SK-N-SH (cell line): ENCODE measurements around the gene TOR1AIP1. TPM values are rescaled to one million over a fixed set of nuclear protein-coding genes. Genes with fewer than 3 reads are reported as not detected.

Source experiments
- CTCF ChIA-PET: fragments of 300-600, 350-600 bp; formaldehyde crosslinking; extraction: SDS; loops from one replicate; lab custom pipeline; 2021; lab: Yijun Ruan, JAX
- POLR2A ChIA-PET: fragments of 350-600 bp; sonication (Branson Sonifier 250); formaldehyde crosslinking; extraction: SDS; loops from one replicate; lab custom pipeline; 2020; ENCODE audit warnings: antibody characterized with exemption, inconsistent platforms; lab: Yijun Ruan, JAX
- DNase-seq: peaks from one replicate; pipeline ENCODE4 v3.0.0; 2012
- H2AFZ ChIP-seq: fragments of 200-600 bp; sonication (generic); 2 replicates; pipeline ENCODE4 v1.8.1; 2016; ENCODE audit warnings: antibody characterized with exemption, mild to moderate bottlenecking, low read depth
- H3F3A ChIP-seq: fragments of 200-600 bp; sonication (generic); replicated peaks from 2 replicates; pipeline ENCODE3; 2016; ENCODE audit warnings: antibody characterized with exemption, mild to moderate bottlenecking; ENCODE audit not compliant: insufficient read depth
- H3K27ac ChIP-seq, 2 experiments: fragments of 200-500 bp in 1 of 2; fragments of 200-600 bp in 1 of 2; sonication (Bioruptor generic) in 1 of 2; sonication (generic), shearing (Covaris generic) in 1 of 2; 2 replicates each; pipeline versions ENCODE4 v1.5.1 to v1.6.1; 2014 to 2016; ENCODE audit warnings: low read depth in 2 of 2, inconsistent platforms in 1 of 2, low read length in 1 of 2, mild to moderate bottlenecking in 1 of 2, mixed read lengths in 1 of 2
- H3K27me3 ChIP-seq: fragments of 200-600 bp; sonication (generic), shearing (Covaris generic); 2 replicates; pipeline ENCODE4 v1.6.1; 2016; ENCODE audit warnings: mixed run types; ENCODE audit not compliant: insufficient read depth
- H3K36me3 ChIP-seq, 2 experiments: fragments of 200-500 bp in 1 of 2; fragments of 200-600 bp in 1 of 2; sonication (Bioruptor generic) in 1 of 2; sonication (generic) in 1 of 2; replicated peaks in 1 of 2; 2 replicates each; pipeline versions ENCODE3 to v1.5.1; 2014 to 2016; ENCODE audit warnings: low read length in 1 of 2, mild to moderate bottlenecking in 1 of 2; ENCODE audit not compliant: insufficient read depth in 2 of 2, control insufficient read depth in 1 of 2
- H3K4me1 ChIP-seq, 2 experiments: fragments of 200-500 bp in 1 of 2; fragments of 200-600 bp in 1 of 2; sonication (Bioruptor generic) in 1 of 2; sonication (generic), shearing (Covaris generic) in 1 of 2; 2 replicates each; pipeline versions ENCODE4 v1.5.1 to v1.6.1; 2014 to 2016; ENCODE audit warnings: low read depth in 1 of 2, low read length in 1 of 2, mixed run types in 1 of 2; ENCODE audit not compliant: insufficient read depth in 2 of 2, control insufficient read depth in 1 of 2
- H3K4me2 ChIP-seq: fragments of 200-600 bp; sonication (generic), shearing (Covaris generic); 2 replicates; pipeline ENCODE4 v1.6.1; 2017; ENCODE audit warnings: mixed run types
- H3K4me3 ChIP-seq, 2 experiments: fragments of 200-500 bp in 1 of 2; fragments of 200-600 bp in 1 of 2; sonication (Bioruptor generic) in 1 of 2; sonication (generic), shearing (Covaris generic) in 1 of 2; 2 replicates each; pipeline versions ENCODE4 v1.5.1 to v1.8.1; 2014 to 2016; ENCODE audit warnings: low read depth in 2 of 2, inconsistent platforms in 1 of 2, low read length in 1 of 2, mild to moderate bottlenecking in 1 of 2, mixed read lengths in 1 of 2, moderate library complexity in 1 of 2
- H3K79me2 ChIP-seq: fragments of 200-600 bp; sonication (generic); 2 replicates; pipeline ENCODE4 v1.8.1; 2017; ENCODE audit warnings: mild to moderate bottlenecking; ENCODE audit not compliant: insufficient read depth
- H3K9ac ChIP-seq: fragments of 200-600 bp; sonication (generic); 2 replicates; pipeline ENCODE4 v1.6.1; 2017; ENCODE audit warnings: mixed run types
- H3K9me2 ChIP-seq: fragments of 200-600 bp; sonication (generic); 2 replicates; pipeline ENCODE4 v1.6.1; 2017; ENCODE audit warnings: mixed run types
- H3K9me3 ChIP-seq: fragments of 200-600 bp; sonication (generic); 2 replicates; pipeline ENCODE4 v1.6.1; 2017; ENCODE audit warnings: mixed run types, mild to moderate bottlenecking, moderate library complexity
- H4K20me1 ChIP-seq: fragments of 200-600 bp; sonication (generic); 2 replicates; pipeline ENCODE4 v1.6.1; 2017; ENCODE audit warnings: mild to moderate bottlenecking, mixed run types; ENCODE audit not compliant: insufficient read depth
- CTCF ChIP-seq: fragments of 200-600 bp; sonication (generic); IDR thresholded peaks from 2 replicates; pipeline ENCODE4 v1.6.1; 2017; ENCODE audit warnings: antibody characterized with exemption, mild to moderate bottlenecking, moderate library complexity
- EP300 ChIP-seq, 2 experiments: IDR thresholded peaks; 2 replicates each; pipeline versions ENCODE4 v1.4.0 to v1.6.1; 2012; ENCODE audit warnings: borderline replicate concordance in 1 of 2, low read depth in 1 of 2, low read length in 1 of 2
- EZH2phosphoT487 ChIP-seq: fragments of 200-600 bp; sonication (generic); IDR thresholded peaks from 2 replicates; pipeline ENCODE4 v1.6.1; 2017; ENCODE audit warnings: low read depth, mixed run types, mild to moderate bottlenecking, antibody characterized with exemption, moderate library complexity, borderline replicate concordance
- GABPA ChIP-seq: IDR thresholded peaks from 2 replicates; pipeline ENCODE4 v1.4.0; 2012; ENCODE audit warnings: low read depth, mild to moderate bottlenecking
- MXI1 ChIP-seq: IDR thresholded peaks from 2 replicates; pipeline ENCODE4 v1.6.1; 2012; ENCODE audit warnings: mild to moderate bottlenecking, low read depth, low read length, improper control_type of control experiment
- NRF1 ChIP-seq: IDR thresholded peaks from 2 replicates; pipeline ENCODE4 v1.6.1; 2012; ENCODE audit warnings: low read depth, mild to moderate bottlenecking, low read length
- PBX3 ChIP-seq: IDR thresholded peaks from 2 replicates; pipeline ENCODE4; 2012
- RAD21 ChIP-seq: IDR thresholded peaks from 2 replicates; pipeline ENCODE4 v1.6.1; 2012; ENCODE audit warnings: mild to moderate bottlenecking, low read length
- RFX5 ChIP-seq: IDR thresholded peaks from 2 replicates; pipeline ENCODE4 v1.6.1; 2012; ENCODE audit warnings: mild to moderate bottlenecking, improper control_type of control experiment, low read length
- SIN3A ChIP-seq: IDR thresholded peaks from 2 replicates; pipeline ENCODE4 v1.6.1; 2012; ENCODE audit warnings: low read depth, mild to moderate bottlenecking, low read length, moderate library complexity, borderline replicate concordance
- TAF1 ChIP-seq: IDR thresholded peaks from 2 replicates; pipeline ENCODE4 v1.6.1; 2012; ENCODE audit warnings: low read depth, mild to moderate bottlenecking, low read length, moderate library complexity, borderline replicate concordance
- USF2 ChIP-seq: fragments of 150-350 bp; IDR thresholded peaks from 2 replicates; pipeline ENCODE4 v1.6.1; 2017; ENCODE audit warnings: antibody characterized with exemption, low read length, low read depth, borderline replicate concordance
- WGBS: methylation state at CpG from one replicate; pipeline ENCODE4 v1.1.6; 2017; ENCODE audit warnings: low lambda C conversion rate; 5-methylcytosine and 5-hydroxymethylcytosine counted together
- polyA plus RNA-seq, 3 experiments: library from polyadenylated mRNA; depleted of rRNA; stranded (reverse); fragments of >200 nt; gene quantifications; 2 replicates each; pipeline ENCODE4 v1.2.3, GENCODE V29; 2012

The TOR1AIP1 gene
- polyA plus RNA-seq, 1 of the 3 experiments (the other 2 are of a cell fraction), result 11.8 TPM

GRCh38 chr1:179968994-179969919 is 87.2 kb downstream of the TOR1AIP1 start:
- Histone ChIP-seq H3K4me1 (peaks cover 0 to 7% of the 10 kb centered on the region in 2 experiments; a peak in 2 of 4 replicates), H2AFZ (no peak overlapping the region), H3K27ac (no peak overlapping the region), H3K9me3 (no peaks in the 10 kb centered on the region), H3K79me2 (peaks cover 100% of the 10 kb centered on the region), H3K36me3 (no peaks in the 10 kb centered on the region), H3F3A (no peaks in the 10 kb centered on the region), H3K9me2 (no peaks in the 10 kb centered on the region), H3K27me3 (no peaks in the 10 kb centered on the region), H3K4me2 (no peak overlapping the region), H3K4me3 (no peak overlapping the region), H4K20me1 (peaks cover 21% of the 10 kb centered on the region), H3K9ac (no peak overlapping the region)
- DNase-seq, result no peak
- TF ChIP-seq NRF1, result no peak
- no peak for TF ChIP-seq MXI1
- no peak for TF ChIP-seq USF2
- no peak for TF ChIP-seq RAD21
- no peak for TF ChIP-seq TAF1
- TF ChIP-seq CTCF, result no peak
- TF ChIP-seq RFX5, result no peak
- no peak for TF ChIP-seq SIN3A
- TF ChIP-seq EZH2phosphoT487, result no peak
- TF ChIP-seq PBX3, result no peak
- TF ChIP-seq EP300 (IDR thresholded peaks at IDR 0.05; ENCODE audit: borderline replicate concordance in 1 of 2, low read depth in 1 of 2, low read length in 1 of 2), result no peak
- TF ChIP-seq GABPA, result no peak
- POLR2A ChIA-PET, result no interaction called here
- 96% methylated on average over 6 of the region's 8 CpGs for WGBS
- CTCF ChIA-PET, result interaction anchor here (1.0 kb wide), 1 partner anchor 60 kb away, joined by 3 read pairs; no protein-coding TSS in a partner anchor

Other genes starting within 250 kb of the TOR1AIP1 start
- 0.43 and 1.1 TPM in 2 replicates for gene FAM163A, start 139.0 kb upstream of the TOR1AIP1 start, polyA plus RNA-seq (2012; rRNA removed)
- gene TOR1AIP2, start 4.5 kb upstream of the TOR1AIP1 start, polyA plus RNA-seq (2012; rRNA removed), result 12.7 and 20.6 TPM in 2 replicates
- 2.9 and 4.2 TPM in 2 replicates for gene CEP350, start 72.5 kb downstream of the TOR1AIP1 start, polyA plus RNA-seq (2012; rRNA removed)